GM18873 (cell line): ENCODE data around the gene RALGPS1.

ENCODE experiments used
- ATAC-seq: cut with Tn5 transposase; IDR thresholded peaks from one replicate; pipeline ENCODE4 v1.9.1; 2021; ENCODE audit warnings: mild to moderate bottlenecking, moderate library complexity, moderate number of reproducible peaks; ENCODE audit not compliant: unreplicated experiment, low FRiP score

Gene RALGPS1

DNA sequence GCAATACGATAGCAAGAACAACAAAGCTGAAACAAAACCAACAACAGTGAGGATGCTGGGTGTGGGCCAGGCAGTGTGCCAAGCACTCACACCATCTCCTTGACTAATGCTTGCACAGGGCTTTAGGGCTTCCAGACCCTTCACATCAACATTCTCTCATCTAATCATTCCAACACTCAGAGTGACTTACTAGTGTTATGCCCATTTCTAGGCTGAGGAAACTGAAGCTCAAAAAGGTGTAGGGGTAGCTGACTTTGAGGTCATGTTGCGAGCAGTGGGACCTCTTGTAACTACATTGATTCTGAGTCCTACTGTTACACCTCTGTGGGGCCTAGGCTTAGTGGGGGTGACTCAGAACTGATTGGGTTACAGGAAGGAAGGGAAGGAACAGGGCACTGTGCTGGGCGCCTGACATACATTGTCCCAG is 198.2 kb downstream of the RALGPS1 start:
- no peak for ATAC-seq

- ATAC-seq = no peak
Observed at GRCh38 chr9:127113191-127113972, 198.8 kb downstream of the RALGPS1 start.

- no peak for ATAC-seq
Observed at GRCh38 chr9:127114606-127115005, 200.0 kb downstream of the RALGPS1 start.

- ATAC-seq = no peak
Observed at GRCh38 chr9:127116088-127116726, 201.6 kb downstream of the RALGPS1 start.

DNA sequence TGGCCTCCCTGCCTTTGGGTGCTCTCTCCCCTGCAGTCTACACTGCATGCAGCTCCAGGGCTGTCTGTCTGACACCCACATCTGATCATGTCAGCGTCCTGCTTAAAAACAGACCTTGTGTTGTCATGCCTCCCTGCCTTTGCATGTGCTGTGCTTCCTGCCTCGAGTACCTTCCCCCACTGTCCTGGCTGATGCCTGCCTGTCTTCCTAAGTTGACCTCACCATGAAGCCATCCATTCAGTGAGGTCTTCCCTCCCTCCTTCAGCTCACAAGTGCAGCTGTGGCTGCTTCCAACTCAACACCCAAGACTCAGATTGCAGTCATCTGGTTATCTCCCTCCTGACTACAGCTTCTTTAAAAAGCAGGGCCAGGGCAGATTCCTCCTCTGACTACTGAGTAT is 202.4 kb downstream of the RALGPS1 start:
- ATAC-seq = no peak

GRCh38 chr9:127117801-127118200 is 203.2 kb downstream of the RALGPS1 start:
- ATAC-seq = no peak

- ATAC-seq = no peak
Observed at GRCh38 chr9:127118597-127119319, 204.2 kb downstream of the RALGPS1 start.

GRCh38 chr9:127119320-127119709 is 204.7 kb downstream of the RALGPS1 start:
- ATAC-seq = no peak

- no peak for ATAC-seq
Observed at GRCh38 chr9:127121628-127122175, 207.1 kb downstream of the RALGPS1 start.

- ATAC-seq = no peak
Observed at GRCh38 chr9:127122176-127123063, 207.8 kb downstream of the RALGPS1 start, which contains the start of gene ANGPTL2. ANGPTL2 (minus strand) TSS chr9:127122635; CDS start chr9:127108731, 13,904 bp downstream.

DNA sequence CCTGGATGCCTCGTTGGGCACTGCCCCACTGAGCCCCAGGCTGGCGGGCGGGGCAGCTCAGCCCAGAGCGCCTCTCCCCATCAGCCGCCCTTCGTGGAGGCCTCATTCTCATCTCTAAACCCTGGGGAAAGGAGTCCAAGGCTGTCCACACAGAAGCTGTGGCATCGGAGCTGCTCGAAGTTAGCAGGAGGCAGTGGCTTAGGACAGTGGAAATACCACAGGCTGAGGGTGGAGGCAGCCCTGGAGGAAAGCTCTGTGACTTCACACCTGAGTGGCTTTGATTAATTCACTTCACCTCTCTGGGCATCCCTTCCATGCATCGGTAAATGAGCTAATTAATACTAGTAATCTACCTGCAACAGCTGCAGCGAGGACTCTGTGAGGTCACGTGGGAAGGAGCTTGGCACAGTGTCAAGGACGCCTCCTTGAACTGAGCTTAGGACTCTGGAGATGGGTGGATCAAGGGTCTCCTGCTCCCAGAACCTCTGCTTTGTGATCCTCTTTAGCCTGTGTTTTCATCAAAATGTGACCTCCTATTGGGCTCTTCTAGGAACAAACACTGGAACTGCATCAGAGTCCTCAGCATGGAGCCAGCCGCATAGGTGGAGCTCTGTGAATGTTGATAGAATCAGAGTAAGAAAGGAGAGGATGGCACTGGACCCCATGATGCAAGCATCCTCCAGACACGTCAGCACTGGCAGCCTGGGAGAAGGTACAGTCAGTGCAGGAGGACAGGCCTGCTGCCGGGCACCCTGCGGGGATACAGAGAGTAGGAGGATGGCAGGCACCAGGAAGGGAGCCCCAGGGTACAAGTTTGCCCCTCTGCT is 208.7 kb downstream of the RALGPS1 start:
- no peak for ATAC-seq

GRCh38 chr9:127124111-127124531 is 209.5 kb downstream of the RALGPS1 start:
- no peak for ATAC-seq

GRCh38 chr9:127124792-127125191 is 210.2 kb downstream of the RALGPS1 start:
- no peak for ATAC-seq

- no peak for ATAC-seq
Observed at GRCh38 chr9:127126971-127127370, 212.4 kb downstream of the RALGPS1 start.

DNA sequence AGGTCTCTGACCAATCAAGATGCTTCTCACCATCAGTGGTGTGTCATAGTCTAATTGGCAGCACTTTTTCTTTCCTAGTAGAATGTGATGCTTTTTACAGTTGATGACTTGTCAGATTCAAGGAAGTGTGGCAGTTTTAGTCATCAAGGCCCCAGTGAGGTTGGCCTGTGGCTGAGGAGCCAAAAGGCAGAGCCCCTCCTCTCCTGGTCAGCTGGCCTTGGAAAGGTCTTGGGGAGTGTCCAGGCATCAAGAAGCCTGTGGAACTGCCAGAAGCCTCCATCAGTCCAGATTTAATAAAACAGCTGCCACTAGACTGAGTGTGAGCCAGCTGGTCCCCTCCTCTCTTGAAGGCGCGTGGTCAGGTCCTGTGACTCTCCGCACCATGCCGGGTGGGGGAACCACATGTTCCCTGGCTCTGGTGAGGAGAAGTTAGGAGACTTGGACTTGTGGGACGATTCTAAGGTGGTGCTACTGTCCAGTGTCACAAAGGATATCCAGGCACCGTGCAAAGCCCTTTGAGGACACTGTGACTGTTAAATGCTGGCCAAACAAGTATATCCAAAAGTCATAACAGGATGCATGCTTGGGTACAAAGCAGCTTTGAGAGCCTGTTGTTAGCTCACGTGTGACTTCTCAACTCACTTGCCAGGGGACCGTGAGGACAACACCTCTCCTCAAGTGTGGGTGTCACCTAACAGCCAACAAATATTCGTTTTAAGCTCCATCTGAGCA is 213.9 kb downstream of the RALGPS1 start:
- ATAC-seq = no peak

DNA sequence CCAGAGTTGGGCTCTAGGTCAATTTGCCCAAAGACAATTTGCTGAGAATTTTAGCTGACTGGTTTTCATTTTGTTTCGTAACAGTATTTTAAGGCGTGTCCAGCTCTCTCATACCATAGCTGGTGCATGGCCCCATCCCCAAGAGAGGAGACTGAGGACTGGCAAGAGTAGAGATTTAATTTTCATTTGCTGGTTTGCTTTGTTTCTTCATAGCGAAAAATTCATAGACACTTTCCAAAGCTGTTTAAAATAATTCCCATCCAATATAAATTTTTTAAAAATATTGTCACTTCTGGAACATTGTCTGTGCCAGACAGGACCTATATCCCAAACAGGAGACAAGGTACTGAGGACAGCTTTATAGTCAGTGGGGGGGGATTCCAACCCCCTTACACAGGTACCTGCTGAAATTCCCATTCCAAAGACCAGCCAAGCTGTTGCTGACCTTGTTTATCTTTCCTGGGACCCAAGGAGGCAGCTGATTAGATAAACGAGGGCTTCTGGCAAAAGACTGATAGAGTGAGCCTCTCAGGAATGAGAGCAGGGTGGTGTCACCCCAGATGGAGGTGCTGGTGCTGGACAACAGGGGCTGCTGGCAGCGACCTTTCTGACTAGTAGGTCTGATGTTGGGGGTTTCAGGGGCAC is 214.6 kb downstream of the RALGPS1 start:
- ATAC-seq = no peak

DNA sequence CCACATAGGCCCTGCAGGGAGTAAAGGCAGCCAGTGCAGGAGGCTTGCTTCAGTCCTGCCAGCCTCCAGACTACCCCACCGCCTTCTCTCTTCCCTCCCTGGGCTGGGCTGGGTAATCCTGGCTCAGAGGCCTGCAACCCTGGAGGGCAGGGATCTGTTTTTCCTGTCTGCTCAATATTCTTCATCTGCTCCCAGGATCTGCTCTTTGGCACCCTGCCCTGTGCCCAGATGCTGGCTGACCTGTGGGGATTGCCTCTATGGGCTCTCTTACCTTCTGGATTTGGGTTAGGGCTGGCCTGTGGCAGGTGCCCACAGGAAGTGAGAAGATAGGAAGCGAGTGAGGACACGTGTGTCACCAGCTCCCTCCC is 215.1 kb downstream of the RALGPS1 start:
- ATAC-seq = no peak

- no peak for ATAC-seq
Observed at GRCh38 chr9:127130235-127130634, 215.7 kb downstream of the RALGPS1 start.
